ENCODE results near the gene C2orf92. TPM values are rescaled to one million over a fixed set of nuclear protein-coding genes. Genes with fewer than 3 reads are reported as not detected.

C2orf92 gene
- polyA plus RNA-seq, 4 donors: 5.2 to 25.6 (median 13.6) TPM

GRCh38 chr2:97740590-97741182, 71.2 kb downstream of the C2orf92 start:
- no peak for DNase-seq (ENCODE audit: low read depth in 4 of 4, low spot score in 2 of 4)

DNA sequence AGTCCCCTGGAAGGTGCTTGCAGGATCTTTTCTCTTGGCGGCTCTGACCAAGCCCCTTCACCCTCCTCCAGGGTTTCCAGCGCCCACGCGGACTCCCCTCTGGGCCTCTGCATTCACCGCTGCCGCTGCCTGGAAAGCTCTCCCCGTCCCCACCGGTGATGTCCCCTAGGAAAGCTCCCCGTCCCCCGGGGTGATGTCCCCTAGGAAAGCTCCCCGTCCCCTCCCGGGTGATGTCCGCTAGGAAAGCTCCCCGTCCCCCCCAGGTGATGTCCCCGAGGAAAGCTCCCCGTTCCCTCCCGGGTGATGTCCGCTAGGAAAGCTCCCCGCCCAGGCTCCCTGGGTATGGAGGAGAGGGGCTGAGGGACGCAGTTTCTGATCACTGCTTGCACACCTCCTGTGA, 71.7 kb downstream of the C2orf92 start:
- no peak for DNase-seq (ENCODE audit: low read depth in 4 of 4, low spot score in 2 of 4)

- DNase-seq (ENCODE audit: low read depth in 4 of 4, low spot score in 2 of 4): no peak
Measured at GRCh38 chr2:97741686-97742085, 72.2 kb downstream of the C2orf92 start.

- DNase-seq (ENCODE audit: low read depth in 4 of 4, low spot score in 2 of 4): no peak
Measured at GRCh38 chr2:97742381-97742847, 72.9 kb downstream of the C2orf92 start.

GRCh38 chr2:97743913-97744312, 74.4 kb downstream of the C2orf92 start:
- DNase-seq (ENCODE audit: low read depth in 4 of 4, low spot score in 2 of 4): no peak

- no peak for DNase-seq (ENCODE audit: low read depth in 4 of 4, low spot score in 2 of 4)
Measured at GRCh38 chr2:97745474-97746174, 76.1 kb downstream of the C2orf92 start.

GRCh38 chr2:97747285-97747684, 77.8 kb downstream of the C2orf92 start:
- DNase-seq (ENCODE audit: low read depth in 4 of 4, low spot score in 2 of 4): no peak

GRCh38 chr2:97747716-97748115, 78.2 kb downstream of the C2orf92 start:
- DNase-seq (ENCODE audit: low read depth in 4 of 4, low spot score in 2 of 4): no peak

DNA sequence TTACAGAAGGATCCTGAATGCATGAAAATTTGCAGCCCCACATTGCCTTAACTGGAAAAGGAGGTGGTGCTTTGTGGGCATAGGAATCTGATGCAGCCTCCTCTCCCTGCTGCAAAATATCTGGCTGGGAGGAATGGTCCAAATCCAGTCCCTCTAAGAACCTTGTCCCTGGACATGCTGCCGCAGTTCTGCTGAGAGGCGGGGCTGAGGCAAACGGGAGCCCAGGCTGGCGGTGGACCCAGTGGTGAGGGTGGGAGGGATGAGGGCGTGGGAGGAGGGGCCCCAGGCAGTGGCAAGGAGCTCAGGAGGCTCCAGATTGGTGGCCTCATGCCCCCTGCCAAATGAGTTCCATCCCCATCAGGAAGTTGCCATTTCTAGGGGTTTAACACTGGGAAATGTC, 80.1 kb downstream of the C2orf92 start:
- no peak for DNase-seq (ENCODE audit: low read depth in 4 of 4, low spot score in 2 of 4)

DNA sequence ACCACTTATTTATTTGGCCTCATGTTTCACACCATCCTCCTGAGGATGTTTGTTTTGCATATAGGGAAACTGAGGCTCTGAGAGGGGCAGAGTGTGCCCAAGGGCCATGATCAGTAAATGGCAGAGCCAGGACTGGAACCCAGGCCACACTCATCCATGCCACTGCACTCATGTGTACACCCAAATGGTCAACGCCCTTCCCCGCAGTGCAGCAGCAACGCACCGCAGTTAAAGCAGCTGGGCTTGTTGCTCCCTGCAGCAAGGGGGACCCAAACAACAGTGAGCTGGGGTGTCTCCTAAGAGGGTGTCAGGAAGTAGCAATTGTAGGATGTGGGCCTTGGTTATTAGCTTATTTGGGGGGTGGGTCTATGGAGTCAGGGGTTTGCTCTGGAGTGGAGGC, 80.5 kb downstream of the C2orf92 start:
- no peak for DNase-seq (ENCODE audit: low read depth in 4 of 4, low spot score in 2 of 4)

DNA sequence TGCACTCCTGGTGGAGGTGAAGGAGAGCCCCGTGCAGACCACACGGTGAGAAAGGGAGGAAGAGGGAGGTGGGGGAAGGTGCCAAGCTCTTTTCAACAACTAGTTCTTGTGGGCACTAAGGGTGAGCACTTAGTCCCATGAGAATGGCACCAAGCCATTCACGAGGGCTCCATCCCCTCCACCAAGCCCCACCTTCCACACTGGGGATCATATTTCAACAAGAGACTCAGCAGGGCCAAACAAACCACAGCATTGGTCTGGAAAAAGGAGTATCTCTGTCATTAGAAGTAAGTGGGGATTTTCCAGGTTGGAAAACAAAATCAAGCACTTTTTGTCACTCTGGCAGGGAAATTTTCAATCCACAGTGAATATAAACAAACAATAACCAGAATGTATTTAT, 82.2 kb downstream of the C2orf92 start:
- no peak for DNase-seq (ENCODE audit: low read depth in 4 of 4, low spot score in 2 of 4)

Other genes with a start within 250 kb of the C2orf92 start
- gene ANKRD36B, start 79.8 kb upstream of the C2orf92 start, polyA plus RNA-seq (ENCODE audit: insufficient read length in 4 of 4): 10 to 100 TPM; 13.7 to 42.9 (median 26.2) TPM
- 100 to 1,000 TPM; 198 to 257 (median 214) TPM for gene COX5B, start 23.7 kb upstream of the C2orf92 start, polyA plus RNA-seq (ENCODE audit: insufficient read length in 4 of 4)
- 10 to 100 TPM; 54.2 to 70.8 (median 65.4) TPM for gene ACTR1B, start 5.7 kb upstream of the C2orf92 start, polyA plus RNA-seq (ENCODE audit: insufficient read length in 4 of 4)
- 1 to 10 TPM; 1.5 to 2.9 (median 2.3) TPM for gene ZAP70, start 43.9 kb downstream of the C2orf92 start, polyA plus RNA-seq (ENCODE audit: insufficient read length in 4 of 4)